HL-60 (cell line): ENCODE results near the gene GRIA2.

Source experiments
- DNase-seq, 2 experiments: peaks; one replicate each; pipeline ENCODE4 v3.0.0-alpha.2; 2010 to 2020; ENCODE audit warnings: low read depth in 1 of 2, low spot score in 1 of 2
- H3K27ac ChIP-seq: fragments of 250-450 bp; sonication (Bioruptor Pico); replicated peaks from 2 replicates; pipeline ENCODE4 v1.5.1; 2020; ENCODE audit warnings: mild to moderate bottlenecking, moderate library complexity
- H3K27me3 ChIP-seq: fragments of 250-450 bp; sonication (Bioruptor Pico); 2 replicates; pipeline ENCODE4 v1.5.1; 2021; ENCODE audit warnings: mild to moderate bottlenecking, moderate library complexity; ENCODE audit not compliant: insufficient read depth, poor library complexity, severe bottlenecking
- H3K4me3 ChIP-seq: replicated peaks from 2 replicates; pipeline ENCODE4 v1.5.1; 2011; ENCODE audit warnings: mild to moderate bottlenecking, control low read depth, low read length; ENCODE audit not compliant: insufficient read depth
- GABPA ChIP-seq: IDR thresholded peaks from 2 replicates; pipeline ENCODE4 v1.6.1; 2012; ENCODE audit warnings: low read depth
- POLR2AphosphoS5 ChIP-seq: IDR thresholded peaks from 2 replicates; pipeline ENCODE4 v1.6.1; 2012; ENCODE audit warnings: low read depth
- SPI1 ChIP-seq: IDR thresholded peaks from 2 replicates; pipeline ENCODE4 v1.6.1; 2012; ENCODE audit warnings: low read depth, mild to moderate bottlenecking, borderline replicate concordance
- TF ChIP-seq, protein P1 (sequence below): IDR thresholded peaks from one replicate; pipeline ENCODE4 v1.5.1; 2011; ENCODE audit warnings: low read length, control low read depth, inconsistent platforms; ENCODE audit not compliant: insufficient read depth
- TF ChIP-seq, protein P2 (sequence below): IDR thresholded peaks from 2 replicates; pipeline ENCODE4 v1.6.1; 2012; ENCODE audit warnings: low read depth; ENCODE audit not compliant: insufficient replicate concordance

Gene GRIA2

DNA sequence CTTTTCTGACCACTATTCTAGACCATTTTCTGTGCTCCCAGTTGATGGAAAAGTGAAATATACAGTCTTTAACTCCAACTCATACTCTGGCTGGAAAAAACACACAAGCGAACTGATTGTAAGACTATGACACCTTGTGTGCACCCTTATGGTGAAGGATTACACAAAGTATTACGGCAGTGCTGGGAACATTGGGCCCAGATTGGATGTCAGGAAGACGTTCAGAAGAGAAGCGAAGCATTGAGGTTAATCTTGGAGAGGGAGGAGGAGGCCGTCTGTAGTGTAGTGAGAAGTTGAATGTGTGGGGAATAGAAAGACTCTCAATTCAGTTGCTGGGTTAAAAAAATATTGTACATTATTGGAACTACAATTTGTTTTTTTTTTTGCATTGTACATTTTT is 50.0 kb downstream of the GRIA2 start:
- TF ChIP-seq, protein P1, sequence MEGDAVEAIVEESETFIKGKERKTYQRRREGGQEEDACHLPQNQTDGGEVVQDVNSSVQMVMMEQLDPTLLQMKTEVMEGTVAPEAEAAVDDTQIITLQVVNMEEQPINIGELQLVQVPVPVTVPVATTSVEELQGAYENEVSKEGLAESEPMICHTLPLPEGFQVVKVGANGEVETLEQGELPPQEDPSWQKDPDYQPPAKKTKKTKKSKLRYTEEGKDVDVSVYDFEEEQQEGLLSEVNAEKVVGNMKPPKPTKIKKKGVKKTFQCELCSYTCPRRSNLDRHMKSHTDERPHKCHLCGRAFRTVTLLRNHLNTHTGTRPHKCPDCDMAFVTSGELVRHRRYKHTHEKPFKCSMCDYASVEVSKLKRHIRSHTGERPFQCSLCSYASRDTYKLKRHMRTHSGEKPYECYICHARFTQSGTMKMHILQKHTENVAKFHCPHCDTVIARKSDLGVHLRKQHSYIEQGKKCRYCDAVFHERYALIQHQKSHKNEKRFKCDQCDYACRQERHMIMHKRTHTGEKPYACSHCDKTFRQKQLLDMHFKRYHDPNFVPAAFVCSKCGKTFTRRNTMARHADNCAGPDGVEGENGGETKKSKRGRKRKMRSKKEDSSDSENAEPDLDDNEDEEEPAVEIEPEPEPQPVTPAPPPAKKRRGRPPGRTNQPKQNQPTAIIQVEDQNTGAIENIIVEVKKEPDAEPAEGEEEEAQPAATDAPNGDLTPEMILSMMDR: no peak
- TF ChIP-seq, protein P2, sequence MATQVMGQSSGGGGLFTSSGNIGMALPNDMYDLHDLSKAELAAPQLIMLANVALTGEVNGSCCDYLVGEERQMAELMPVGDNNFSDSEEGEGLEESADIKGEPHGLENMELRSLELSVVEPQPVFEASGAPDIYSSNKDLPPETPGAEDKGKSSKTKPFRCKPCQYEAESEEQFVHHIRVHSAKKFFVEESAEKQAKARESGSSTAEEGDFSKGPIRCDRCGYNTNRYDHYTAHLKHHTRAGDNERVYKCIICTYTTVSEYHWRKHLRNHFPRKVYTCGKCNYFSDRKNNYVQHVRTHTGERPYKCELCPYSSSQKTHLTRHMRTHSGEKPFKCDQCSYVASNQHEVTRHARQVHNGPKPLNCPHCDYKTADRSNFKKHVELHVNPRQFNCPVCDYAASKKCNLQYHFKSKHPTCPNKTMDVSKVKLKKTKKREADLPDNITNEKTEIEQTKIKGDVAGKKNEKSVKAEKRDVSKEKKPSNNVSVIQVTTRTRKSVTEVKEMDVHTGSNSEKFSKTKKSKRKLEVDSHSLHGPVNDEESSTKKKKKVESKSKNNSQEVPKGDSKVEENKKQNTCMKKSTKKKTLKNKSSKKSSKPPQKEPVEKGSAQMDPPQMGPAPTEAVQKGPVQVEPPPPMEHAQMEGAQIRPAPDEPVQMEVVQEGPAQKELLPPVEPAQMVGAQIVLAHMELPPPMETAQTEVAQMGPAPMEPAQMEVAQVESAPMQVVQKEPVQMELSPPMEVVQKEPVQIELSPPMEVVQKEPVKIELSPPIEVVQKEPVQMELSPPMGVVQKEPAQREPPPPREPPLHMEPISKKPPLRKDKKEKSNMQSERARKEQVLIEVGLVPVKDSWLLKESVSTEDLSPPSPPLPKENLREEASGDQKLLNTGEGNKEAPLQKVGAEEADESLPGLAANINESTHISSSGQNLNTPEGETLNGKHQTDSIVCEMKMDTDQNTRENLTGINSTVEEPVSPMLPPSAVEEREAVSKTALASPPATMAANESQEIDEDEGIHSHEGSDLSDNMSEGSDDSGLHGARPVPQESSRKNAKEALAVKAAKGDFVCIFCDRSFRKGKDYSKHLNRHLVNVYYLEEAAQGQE: no peak
- TF ChIP-seq POLR2AphosphoS5 (no peak), GABPA (no peak), SPI1 (no peak)
- H3K27me3 ChIP-seq: no peaks in the 10 kb centered on the region

DNA sequence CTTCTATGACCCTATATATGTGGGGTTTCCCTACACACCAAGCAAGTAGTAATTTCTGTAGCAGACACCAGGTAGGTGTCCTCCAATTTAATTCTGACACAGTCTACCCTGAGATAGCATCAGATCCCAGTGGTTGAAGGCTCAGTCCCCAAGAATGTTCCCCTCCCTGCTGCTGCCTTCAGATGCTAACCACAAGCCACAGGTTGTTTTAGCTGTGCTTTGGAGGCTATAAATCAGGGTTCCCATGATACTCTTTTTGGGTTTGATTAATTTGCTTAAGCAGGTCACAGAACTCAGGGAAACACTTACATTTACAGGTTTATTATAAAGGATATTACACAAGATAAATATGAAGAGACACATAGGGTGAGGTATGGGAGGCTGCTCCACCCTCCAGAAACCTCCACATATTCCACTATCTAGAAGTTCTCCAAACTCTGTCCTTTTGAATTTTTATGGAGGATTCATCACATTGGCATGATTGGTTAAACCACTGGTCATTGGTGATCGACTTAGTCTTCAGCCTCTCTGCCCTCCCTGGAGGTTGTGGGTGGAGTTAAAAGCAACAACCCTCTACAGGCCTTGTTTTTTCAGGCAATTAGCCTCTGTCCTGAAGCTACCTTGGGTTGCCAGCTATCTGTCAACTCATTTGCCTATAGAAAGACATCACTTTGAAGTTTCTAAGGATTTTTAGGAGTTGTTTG is 50.8 kb downstream of the GRIA2 start:
- no peak for DNase-seq
- H3K4me3 ChIP-seq: no peak overlapping the region

More for the DNA sequence above, 50.0 kb downstream of the GRIA2 start:
- H3K27ac ChIP-seq: no peak overlapping the region
- no peak overlapping the region for H3K4me3 ChIP-seq
- DNase-seq: no peak

DNA sequence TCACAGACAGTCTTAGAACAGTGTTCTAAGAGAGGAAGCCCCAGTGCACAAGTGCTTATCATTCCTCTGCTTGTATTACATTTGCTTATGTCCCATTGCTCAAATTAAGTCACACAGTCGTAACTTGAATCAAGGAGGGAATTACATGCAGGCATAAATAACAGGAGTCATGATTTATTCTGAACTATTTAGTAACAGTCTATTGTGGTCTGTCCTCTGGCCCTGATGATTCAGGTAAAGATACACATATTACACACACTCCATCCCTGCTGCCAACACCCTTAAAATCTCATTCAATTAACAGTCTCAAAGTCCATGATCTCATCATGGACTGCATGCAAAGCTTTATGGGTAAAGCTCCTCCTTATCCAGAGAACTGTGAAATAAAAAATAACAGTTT is 60.1 kb downstream of the GRIA2 start:
- no peak overlapping the region for H3K4me3 ChIP-seq

More for the DNA sequence above, 50.8 kb downstream of the GRIA2 start:
- Histone ChIP-seq H3K27ac (no peak overlapping the region), H3K27me3 (no peaks in the 10 kb centered on the region)
- TF ChIP-seq, protein P2: no peak
- TF ChIP-seq GABPA (no peak), SPI1 (no peak), POLR2AphosphoS5 (no peak)
- TF ChIP-seq, protein P1: no peak

More for the DNA sequence above, 60.1 kb downstream of the GRIA2 start:
- Histone ChIP-seq H3K27me3 (no peaks in the 10 kb centered on the region), H3K27ac (no peak overlapping the region)
- TF ChIP-seq SPI1: no peak
- no peak for TF ChIP-seq GABPA
- TF ChIP-seq, protein P2: no peak
- TF ChIP-seq, protein P1: no peak
- TF ChIP-seq POLR2AphosphoS5: no peak
- no peak for DNase-seq
